ENCODE results near the gene CACNA1H. TPM values are rescaled to one million over a fixed set of nuclear protein-coding genes. Genes with fewer than 3 reads are reported as not detected.

CACNA1H gene
- total RNA-seq, 4 donors from 2014 or later = 225 to 361 (median 259) TPM

DNA sequence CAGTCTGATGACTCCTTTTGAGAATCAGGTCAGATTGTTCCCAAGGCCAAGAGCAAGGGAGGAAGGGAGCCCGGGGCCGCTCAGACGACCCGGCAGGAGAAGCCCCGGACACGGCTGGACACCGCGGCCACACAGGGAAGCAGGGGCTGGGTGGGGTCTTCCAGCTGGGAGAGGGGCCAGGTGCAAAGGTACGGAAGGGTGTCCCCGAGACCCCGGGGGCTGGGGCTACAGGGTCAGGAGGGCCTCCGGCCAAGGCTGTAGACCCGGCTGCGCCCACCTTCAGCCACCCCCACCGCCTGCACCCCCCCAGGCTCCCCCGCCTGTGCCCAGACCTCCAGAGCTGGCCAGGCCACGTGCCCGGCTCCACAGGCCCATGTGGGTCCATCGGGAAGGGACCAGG is 35.0 kb upstream of the CACNA1H start:
- peaks cover 0 to 35% (median 0%) of the 10 kb centered on the region in 4 donors for H3K27me3 ChIP-seq
- DNase-seq (ENCODE audit: extremely low spot score) = no peak
- H3K9me3 ChIP-seq = no peaks in the 10 kb centered on the region
- no peak overlapping the region for H3K27ac ChIP-seq (replicated peaks in 1 of 4)
- intact Hi-C loops (cut with DNase I) = no loop called here
- TF ChIP-seq POLR2A (IDR thresholded peaks at IDR 0.05; ENCODE audit: low read depth) (no peak), EP300 (IDR thresholded peaks at IDR 0.05) (no peak), POLR2AphosphoS5 (IDR thresholded peaks at IDR 0.05) (no peak), CTCF (IDR thresholded peaks at IDR 0.05) (no peak)
- no peak overlapping the region for H3K4me3 ChIP-seq
- 77% methylated on average over 10 of the region's 19 CpGs for WGBS
- H3K36me3 ChIP-seq = no peaks in the 10 kb centered on the region
- H3K4me1 ChIP-seq = no peaks in the 10 kb centered on the region

- WGBS = 83% methylated on average over 9 of the region's 19 CpGs
- no peaks in the 10 kb centered on the region for H3K4me1 ChIP-seq
- H3K36me3 ChIP-seq = no peaks in the 10 kb centered on the region
- no peaks in the 10 kb centered on the region for H3K9me3 ChIP-seq
- H3K27me3 ChIP-seq = peaks cover 0 to 41% (median 0%) of the 10 kb centered on the region in 4 donors
- H3K4me3 ChIP-seq = no peak overlapping the region
- intact Hi-C loops (cut with DNase I) = no loop called here
- DNase-seq (ENCODE audit: extremely low spot score) = no peak
- no peak overlapping the region for H3K27ac ChIP-seq (replicated peaks in 1 of 4)
- TF ChIP-seq POLR2A (IDR thresholded peaks at IDR 0.05; ENCODE audit: low read depth) = no peak
- no peak for TF ChIP-seq POLR2AphosphoS5 (IDR thresholded peaks at IDR 0.05)
- TF ChIP-seq EP300 (IDR thresholded peaks at IDR 0.05) = no peak
- no peak for TF ChIP-seq CTCF (IDR thresholded peaks at IDR 0.05)
Observed at GRCh38 chr16:1119129-1119528, 33.8 kb upstream of the CACNA1H start.

GRCh38 chr16:1119766-1120576 is 32.9 kb upstream of the CACNA1H start:
- DNase-seq (ENCODE audit: extremely low spot score) = no peak
- Histone ChIP-seq H3K27me3 (peaks cover 0 to 38% (median 0%) of the 10 kb centered on the region in 4 donors), H3K4me3 (no peak overlapping the region), H3K27ac (replicated peaks in 1 of 4) (no peak overlapping the region), H3K4me1 (peaks cover 0 to under 1% (median 0%) of the 10 kb centered on the region in 4 donors), H3K36me3 (no peaks in the 10 kb centered on the region), H3K9me3 (no peaks in the 10 kb centered on the region)
- no peak for TF ChIP-seq CTCF (IDR thresholded peaks at IDR 0.05)
- TF ChIP-seq EP300 (IDR thresholded peaks at IDR 0.05) = no peak
- intact Hi-C loops (cut with DNase I) = no loop called here
- WGBS = 84% methylated on average over 14 of the region's 35 CpGs

- peaks cover 0 to 34% (median 0%) of the 10 kb centered on the region in 4 donors for H3K27me3 ChIP-seq
- TF ChIP-seq POLR2AphosphoS5 (IDR thresholded peaks at IDR 0.05) = no peak
- H3K27ac ChIP-seq (replicated peaks in 1 of 4) = no peak overlapping the region
- 74% methylated on average over 21 of the region's 22 CpGs for WGBS
- H3K36me3 ChIP-seq = no peaks in the 10 kb centered on the region
- H3K4me3 ChIP-seq = no peak overlapping the region
- no peak for DNase-seq (ENCODE audit: extremely low spot score)
- H3K9me3 ChIP-seq = no peaks in the 10 kb centered on the region
- peaks cover 0 to 7% (median 5%) of the 10 kb centered on the region in 4 donors for H3K4me1 ChIP-seq
- intact Hi-C loops (cut with DNase I) = no loop called here
Observed at GRCh38 chr16:1120577-1120941, 32.3 kb upstream of the CACNA1H start.

DNA sequence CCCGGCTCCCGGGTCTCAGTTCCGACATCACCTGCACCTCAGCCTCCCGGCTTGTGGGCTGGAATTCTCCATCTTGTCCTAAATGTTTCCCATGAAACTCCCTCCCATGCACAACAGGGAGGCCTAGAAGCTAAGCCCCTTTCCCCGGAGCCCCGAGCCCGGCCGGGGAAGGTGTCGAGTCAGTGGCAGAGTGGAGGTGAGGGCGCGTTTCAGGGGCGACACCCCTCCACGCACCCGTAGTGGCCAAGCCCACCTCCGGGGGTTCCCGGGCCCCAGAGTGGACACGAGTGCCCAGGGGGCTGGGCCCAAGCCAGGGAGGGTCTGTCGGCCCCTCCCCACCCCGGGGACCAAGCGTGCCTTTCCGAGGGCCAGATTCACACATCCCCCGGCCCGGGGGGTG is 31.9 kb upstream of the CACNA1H start:
- Histone ChIP-seq H3K4me3 (no peak overlapping the region), H3K9me3 (no peaks in the 10 kb centered on the region), H3K27me3 (peaks cover 0 to 34% (median 0%) of the 10 kb centered on the region in 4 donors), H3K27ac (replicated peaks in 1 of 4) (no peak overlapping the region), H3K36me3 (no peaks in the 10 kb centered on the region), H3K4me1 (peaks cover 0 to 10% (median 9%) of the 10 kb centered on the region in 4 donors)
- DNase-seq (ENCODE audit: extremely low spot score) = no peak
- intact Hi-C loops (cut with DNase I) = no loop called here
- WGBS = 77% methylated on average over 17 of the region's 23 CpGs
- TF ChIP-seq POLR2A (IDR thresholded peaks at IDR 0.05; ENCODE audit: low read depth) (no peak), CTCF (IDR thresholded peaks at IDR 0.05) (no peak), EP300 (IDR thresholded peaks at IDR 0.05) (no peak), POLR2AphosphoS5 (IDR thresholded peaks at IDR 0.05) (no peak)
